Measurements from ENCODE around the gene ACAD10.
A peak's percentile ranks its signal among the peaks of the same experiment; 100 is the strongest.
"Not testable (repeated sequence)": the region's sequence is repeated elsewhere in the genome, so short reads cannot be mapped to it uniquely, and the experiment has no call there.

Gene ACAD10

DNA sequence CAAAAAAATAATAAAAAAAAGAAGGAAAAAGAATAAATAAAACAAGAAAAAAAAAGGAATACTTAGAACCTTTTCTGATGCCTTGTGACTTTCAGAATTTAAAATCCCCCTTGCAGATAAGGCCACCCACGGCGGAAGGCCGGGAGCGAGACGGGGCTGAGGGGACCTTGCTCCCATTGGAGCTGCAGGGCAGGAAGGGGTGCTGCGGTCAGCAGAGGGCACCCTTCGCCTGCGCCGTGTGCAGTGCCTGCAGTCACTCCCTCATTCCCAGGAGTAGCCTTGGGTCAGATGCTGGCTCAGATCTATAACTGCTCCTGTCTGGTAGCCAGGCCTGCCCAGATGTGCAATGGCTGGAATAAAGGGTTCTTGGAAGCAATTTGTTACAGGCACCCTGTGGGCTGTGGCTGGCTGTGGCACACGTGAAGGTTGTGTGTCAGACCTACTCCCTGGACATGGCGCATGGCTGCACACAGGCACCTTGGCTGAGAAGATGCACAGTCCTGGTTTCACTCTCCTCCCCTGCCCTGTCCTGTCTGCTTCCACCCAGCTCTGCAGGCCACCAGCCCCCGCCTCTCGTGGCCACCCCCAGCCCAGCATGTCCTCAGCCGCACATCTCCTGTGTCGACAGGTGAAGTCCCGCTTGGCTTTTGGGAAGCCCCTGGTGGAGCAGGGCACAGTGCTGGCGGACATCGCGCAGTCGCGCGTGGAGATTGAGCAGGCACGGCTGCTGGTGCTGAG, 67.5 kb downstream of the ACAD10 start:
- DNase-seq (ENCODE audit: low spot score), result no peak

DNA sequence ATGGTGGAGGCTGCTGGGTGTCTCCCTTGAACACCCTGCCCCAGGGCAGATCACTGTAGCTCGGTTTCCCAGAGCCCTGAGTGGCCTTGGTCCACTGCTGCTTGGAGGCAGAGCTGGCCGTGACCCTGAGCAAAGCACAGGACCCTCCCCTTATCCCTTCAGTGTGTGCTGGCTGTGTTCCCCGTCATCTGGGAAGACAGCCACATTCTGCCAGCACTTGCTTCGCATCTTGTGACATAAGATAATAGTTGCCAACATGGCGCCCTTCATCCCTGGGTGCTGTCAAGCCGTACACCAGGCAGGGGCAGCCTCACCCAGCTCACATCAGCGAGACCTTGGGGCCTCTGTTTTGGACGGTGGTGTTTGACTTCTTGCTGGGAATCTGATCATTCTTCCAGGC, 68.8 kb downstream of the ACAD10 start:
- no peak for DNase-seq (ENCODE audit: low spot score)

DNA sequence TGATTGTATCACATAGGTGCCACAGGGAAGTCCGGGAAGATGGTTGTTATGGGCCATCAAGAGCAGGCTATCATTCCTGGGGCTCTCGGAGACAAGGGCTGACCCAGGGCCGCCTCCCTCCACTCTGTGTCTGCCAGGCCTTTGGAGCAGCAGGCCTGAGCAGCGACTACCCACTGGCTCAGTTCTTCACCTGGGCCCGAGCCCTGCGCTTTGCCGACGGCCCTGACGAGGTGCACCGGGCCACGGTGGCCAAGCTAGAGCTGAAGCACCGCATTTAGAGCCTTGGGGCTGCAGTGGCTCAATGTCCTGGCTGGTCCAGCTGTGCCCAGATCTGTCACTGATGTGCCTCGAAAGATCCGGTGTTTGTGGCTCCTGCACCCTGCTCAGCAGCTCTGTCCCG, 70.3 kb downstream of the ACAD10 start:
- DNase-seq (ENCODE audit: low spot score), result no peak

- no peak for DNase-seq (ENCODE audit: low spot score)
Observed at GRCh38 chr12:111756681-111757080, 70.8 kb downstream of the ACAD10 start.

DNA sequence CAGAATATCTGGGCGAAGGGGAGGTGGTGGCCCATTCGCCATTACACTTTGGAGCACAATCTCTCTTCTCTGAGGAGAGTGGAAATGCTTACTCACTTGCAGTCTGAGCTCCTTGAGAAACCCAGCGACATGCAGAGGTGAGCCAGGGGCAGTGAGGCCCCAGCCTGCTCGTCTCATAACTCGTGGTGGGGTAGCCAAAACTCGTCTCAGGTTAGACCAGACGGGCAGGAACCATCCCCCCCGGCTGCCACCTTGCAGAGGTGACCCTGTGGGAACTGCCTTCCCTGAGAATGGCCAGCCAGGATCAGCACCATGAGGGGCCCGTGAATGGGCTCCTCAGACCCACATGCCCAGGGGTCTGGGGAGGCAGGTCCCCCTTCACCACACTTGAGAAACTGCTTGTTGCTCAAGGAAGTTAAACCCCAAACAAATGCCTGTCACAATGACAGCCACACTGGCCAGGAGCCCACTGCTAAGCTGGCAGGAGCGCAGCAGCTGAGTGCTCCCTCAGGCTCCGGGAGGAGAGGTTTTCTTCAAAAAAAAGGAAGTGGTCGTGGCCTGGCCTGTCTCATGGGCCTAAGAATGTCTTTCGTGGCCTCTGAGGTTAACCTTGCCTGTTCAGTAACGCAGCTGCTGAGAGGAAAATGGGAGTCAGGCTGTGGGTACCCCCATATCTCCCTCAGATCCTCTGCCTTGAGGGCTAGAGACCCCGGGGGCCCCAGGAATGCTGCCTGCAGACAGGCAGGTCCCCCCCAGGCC, 71.7 kb downstream of the ACAD10 start:
- no peak for DNase-seq (ENCODE audit: low spot score)

- no peak for DNase-seq (ENCODE audit: low spot score)
Observed at GRCh38 chr12:111758120-111758561, 72.3 kb downstream of the ACAD10 start.

DNA sequence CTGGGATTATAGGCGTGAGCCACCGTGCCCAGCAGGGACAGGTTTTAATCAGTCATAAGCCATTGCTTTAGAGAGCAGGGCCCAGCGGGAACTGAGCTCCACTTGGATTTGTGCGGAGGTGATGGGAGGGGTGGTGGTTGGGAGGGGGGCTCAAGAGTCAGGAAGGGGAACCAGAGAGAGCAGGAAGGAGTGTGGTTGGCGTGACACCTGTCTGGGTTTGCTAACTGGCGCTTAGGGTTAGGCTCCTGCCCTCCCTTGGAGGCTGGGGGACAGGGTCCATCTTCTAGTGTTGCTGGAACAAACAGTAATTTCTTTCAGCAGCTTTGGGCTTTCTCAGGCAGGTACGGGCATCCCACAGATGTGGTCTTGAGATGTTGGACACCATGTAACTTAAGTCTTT, 73.4 kb downstream of the ACAD10 start:
- no peak for DNase-seq (ENCODE audit: low spot score)

DNA sequence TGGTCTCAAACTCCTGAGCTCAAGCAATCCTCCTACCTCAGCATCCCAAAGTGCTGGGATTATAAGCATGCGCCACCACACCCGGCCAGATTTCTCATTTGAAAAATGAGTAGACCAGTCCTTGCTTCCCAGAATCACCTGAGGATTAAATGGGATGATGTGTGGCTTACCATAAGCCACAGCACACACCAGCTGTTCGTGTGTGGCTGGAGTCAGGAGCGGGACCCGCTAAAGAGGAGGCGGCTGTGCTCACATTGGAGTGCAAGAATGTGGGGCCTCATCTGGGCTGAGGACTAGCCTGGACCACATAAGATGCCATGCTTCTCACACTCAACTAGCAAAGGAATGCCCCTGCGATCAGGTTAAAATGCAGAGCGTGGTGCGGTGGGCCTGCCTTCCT, 74.1 kb downstream of the ACAD10 start:
- no peak for DNase-seq (ENCODE audit: low spot score)

DNA sequence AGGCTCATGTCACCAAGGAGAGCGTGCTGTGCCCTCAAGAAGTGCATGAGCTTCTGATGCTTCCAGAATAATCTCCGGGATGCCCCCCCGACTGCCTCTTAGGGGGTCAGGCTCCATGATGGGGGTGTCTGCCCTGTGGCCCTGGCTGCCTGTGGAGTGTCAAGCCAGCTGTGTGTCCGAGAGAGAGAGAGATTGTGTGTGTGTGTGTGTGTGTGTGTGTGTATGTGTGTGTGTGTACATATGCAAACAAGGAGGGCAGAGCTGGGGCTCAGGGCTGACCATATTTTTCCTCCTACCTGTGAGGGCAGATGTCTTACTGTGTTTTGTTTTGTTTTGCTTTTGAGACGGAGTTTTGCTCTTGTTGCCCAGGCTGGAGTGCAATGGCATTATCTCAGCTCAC, 75.2 kb downstream of the ACAD10 start:
- DNase-seq (ENCODE audit: low spot score), result no peak

DNA sequence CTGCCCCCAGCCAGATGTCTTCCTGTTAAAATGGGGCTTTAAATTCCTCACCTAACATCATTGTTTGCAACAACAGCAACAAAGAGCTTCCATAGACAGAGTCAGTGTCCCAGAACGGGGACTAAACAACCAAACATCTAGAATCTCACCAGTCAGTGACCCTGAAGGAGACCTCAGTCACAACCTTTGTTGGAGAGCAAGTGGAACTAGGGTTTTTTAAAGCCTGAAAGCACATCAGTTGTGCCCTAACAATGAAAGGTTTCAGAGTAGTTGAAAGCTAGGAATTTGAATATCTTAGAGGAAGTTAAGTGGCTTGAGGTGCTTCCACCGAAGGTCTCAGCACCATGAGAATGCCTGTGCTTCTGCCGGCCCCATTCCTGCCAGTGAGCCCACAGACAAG, 75.9 kb downstream of the ACAD10 start:
- no peak for DNase-seq (ENCODE audit: low spot score)

GRCh38 chr12:111763552-111763951, 77.7 kb downstream of the ACAD10 start:
- DNase-seq (ENCODE audit: low spot score), result not testable (repeated sequence)

DNA sequence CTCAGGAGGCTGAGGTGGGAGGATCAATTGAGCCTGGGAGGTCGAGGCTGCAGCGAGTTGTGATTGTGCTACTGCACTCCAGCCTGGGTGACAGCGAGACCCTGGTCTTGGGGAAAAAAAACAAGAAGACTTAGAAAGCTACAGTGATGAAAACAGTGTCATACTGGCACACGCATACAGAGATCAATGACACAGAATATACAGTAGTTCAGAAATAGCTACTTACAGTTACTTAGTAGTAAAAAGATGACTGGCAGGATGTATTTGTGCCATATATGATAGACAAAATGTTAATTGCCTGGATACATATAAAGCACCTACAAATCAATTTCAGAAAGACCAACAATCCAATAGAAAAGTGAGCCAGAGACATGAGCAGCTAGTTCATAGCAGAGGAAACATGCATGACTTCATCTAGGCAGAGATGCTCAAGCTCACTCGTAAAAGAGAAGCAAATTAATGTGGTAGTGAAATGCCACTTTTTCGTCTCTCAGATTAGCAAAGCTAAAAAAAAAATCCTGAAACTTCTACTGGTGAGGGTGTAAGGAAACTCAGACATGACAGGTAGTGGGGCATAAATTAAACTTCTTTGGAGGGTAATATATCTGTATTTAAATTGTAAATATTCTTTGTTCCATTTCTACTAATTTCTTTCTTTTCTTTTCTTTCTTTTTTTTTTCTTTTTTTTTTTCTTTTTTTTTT, 78.4 kb downstream of the ACAD10 start:
- no peak for DNase-seq (ENCODE audit: low spot score)

DNA sequence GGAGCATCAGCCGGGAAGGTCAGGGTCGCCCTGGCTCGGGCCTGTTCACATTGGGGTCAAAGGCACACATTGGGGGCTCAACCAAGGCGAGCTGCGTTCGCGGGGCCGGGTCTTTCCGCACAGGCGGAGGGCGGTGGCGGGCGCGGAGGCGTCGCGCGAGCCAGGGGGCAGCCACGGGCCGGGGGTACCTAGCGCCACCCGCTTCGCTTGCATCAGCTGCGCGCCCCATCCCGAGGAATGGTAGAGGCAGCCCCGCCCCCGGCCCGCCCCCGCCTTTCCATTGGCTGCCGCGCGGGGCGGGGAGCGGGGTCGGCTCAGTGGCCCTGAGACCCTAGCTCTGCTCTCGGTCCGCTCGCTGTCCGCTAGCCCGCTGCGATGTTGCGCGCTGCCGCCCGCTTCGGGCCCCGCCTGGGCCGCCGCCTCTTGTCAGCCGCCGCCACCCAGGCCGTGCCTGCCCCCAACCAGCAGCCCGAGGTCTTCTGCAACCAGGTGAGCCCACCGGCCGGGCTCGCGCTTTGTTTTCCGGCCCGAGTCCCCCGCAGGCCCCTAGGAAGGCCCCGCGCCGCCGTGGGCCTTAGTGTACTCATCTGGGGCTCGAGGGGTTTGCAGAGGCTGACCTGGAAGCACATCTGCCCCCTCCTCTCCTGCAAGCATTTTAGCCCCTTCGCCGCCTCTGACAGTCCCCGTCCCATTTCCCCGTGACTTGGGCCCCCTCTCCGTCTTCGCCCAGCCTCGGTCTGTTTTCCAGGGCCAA, 80.9 kb downstream of the ACAD10 start, which contains the start of gene ALDH2:
Gene ALDH2, plus strand, starts transcription at position 326 of the 754 bp plus-strand sequence. Its CDS starts 50 bp downstream, at position 376.
- DNase-seq (ENCODE audit: low spot score), result peak; percentile 85

DNA sequence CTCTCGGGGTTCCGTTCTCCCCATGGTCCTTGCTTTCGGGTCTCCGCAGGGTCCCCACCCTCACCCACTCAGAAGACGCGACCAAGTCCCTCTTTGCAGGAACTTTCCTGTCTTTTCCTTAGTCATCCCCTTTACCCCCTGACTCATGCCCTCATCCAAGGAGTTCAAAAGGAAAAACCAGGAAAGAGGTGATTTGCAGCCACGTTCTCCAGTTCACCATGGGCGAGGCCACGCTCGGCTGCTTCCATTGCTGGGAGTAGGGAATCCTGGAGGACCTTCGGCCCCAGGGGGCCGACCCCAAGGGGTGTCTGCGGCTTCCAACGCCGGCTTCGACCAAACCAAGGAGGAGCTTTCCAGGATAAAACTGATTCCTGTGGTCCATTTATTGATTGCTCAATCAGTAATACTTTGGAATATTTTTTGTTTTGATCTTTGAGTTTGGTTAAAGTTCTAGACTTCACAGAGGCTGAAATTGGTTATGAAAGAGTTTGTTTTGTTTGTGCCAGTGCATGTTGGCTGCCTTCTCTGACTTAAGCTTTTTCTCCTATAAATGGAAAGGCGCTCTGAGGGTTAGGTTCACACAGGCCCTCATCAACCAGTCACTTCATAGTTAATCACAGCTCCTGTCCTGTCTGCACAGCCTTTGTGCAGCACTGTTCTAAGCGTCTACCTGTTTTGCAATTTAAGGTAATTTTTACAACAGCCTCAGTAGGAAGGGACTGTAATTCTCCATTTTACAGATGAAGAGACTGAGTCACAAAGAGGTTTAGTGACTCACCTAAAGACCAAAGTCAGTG, 81.7 kb downstream of the ACAD10 start:
- no peak for DNase-seq (ENCODE audit: low spot score)

DNA sequence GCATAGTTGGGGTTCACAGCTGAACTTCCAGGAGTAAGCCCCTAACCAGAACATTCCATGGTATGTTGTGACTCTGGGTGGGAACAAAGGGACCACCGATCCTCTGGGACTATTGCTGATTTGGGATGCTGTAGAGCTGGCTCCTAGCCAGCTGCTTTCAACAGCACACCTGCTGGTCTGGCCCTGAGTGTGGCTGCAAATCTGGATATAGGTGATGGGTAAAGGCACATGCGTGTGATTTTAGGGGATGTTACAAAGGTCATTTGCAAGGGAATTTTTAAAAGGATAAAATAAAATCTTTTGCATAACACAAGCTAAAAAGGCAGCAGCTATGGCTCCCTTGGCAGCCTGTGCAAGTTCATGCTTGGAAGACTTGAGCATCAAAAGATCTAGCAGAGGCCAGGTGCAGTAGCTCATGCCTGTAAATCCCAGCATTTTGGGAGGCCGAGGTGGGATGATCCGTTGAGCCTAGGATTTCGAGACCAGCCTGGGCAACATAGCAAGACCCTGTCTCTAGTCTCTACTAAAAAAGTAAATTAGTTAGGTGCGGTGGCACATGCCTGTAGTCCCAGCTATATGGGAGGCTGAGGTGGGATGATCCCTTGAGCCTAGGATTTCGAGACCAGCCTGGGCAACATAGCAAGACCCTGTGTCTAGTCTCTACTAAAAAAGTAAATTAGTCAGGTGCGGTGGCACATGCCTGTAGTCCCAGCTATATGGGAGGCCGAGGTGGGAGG, 82.5 kb downstream of the ACAD10 start:
- DNase-seq (ENCODE audit: low spot score), result no peak

DNA sequence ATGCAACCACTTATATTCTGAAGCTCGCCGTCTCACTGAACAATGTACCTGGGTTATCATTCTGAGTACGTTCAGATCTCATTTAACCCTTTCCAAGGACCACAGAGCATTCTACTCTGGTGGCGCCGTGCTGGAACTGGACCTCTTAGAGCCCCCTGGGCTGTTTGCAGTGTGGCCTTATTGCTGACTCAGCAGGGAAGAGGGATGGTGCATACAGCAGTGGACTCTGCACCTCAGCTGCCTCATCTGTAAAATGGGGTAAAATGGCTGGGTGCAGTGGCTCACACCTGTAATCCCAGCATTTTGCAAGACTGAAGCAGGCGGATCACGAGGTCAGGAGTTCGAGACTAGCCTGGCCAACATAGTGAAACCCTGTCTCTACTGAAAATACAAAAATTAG, 83.7 kb downstream of the ACAD10 start:
- no peak for DNase-seq (ENCODE audit: low spot score)

DNA sequence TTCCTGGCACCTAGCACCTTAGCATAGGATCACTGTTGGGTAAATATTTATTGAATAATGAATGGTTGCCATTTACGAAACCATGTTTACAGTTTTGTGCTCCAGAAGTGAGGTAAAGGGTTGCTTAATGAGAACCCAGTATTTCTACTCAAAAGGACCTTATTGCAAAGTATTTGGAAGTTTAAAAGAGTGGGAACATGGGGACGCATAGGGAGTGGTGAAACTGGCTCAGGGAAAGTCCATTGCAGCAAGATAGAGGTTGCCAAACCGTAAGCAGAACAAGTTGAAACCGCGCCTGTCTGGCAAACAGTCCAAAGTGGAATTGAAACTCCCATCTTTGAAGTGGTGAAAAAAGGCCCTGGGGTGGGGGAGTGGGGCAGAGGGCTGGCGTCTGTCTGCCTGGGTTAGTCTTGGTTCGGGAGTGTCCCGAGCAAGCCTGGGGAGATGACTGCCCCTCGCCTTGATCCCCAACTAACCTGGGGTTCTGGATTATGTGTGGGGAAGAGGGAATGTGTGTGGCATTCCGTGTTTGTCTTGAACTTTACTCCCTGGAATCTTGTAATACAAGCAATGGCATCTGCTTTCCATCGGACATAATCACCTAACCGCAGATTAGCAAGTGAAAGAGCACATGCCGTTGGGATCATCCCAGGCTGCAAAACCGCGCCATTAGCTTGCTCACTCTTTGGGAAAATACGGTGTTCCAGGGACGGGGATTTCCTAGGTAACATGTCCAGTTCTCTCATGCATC, 88.1 kb downstream of the ACAD10 start:
- DNase-seq (ENCODE audit: low spot score), result no peak

DNA sequence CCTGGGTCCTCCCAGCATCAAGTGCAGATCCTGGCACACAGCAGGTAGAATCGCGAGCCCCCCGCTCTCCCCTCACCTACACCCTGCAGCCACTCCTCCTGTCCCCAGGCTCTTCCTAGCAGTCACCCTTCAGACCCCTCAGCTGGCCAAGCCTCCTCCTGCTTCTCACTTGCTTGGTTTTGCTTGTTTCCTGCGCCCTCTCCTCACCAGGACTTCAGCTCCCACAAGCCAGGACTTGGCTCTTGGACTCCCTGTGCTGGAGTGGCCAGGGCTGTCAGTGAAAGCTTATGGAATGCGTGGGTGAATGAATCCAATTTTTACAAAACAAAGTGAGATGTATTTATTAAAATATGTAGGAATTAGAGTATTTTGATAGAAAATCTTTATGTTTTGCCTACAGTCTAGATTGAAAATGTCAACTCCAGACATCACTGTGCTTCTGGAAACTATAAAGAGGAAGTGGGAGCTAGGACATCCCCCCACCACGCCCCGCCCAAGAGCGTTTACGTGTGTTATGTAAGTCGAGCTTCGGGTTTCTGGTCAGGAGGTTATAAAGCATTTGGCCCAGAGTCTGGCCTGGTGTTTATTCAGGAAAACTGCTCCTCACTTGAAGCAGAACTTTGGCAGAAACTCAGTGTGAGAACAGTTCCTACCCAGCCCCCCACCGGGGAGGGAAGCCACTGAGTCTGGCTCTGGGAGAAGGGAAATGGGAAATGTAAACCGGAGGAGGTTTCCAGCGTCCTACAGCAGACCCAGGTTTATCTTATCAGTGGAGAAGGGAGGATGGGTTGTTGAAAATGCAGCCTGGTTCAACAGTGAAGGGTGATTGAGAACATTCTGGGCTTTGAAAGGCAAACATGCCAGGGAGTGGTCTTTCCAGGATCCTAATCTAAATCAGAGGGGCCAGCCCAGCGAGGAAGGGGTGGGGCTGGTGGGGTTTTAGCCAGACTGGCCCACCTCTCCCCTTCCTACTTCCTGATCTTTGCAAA, 89.6 kb downstream of the ACAD10 start:
- DNase-seq (ENCODE audit: low spot score), result peak; percentile 86
